Keratinocyte (primary cell): ENCODE results near the gene RXRA. TPM values are rescaled to one million over a fixed set of nuclear protein-coding genes. Genes with fewer than 3 reads are reported as not detected.
A peak's percentile ranks its signal among the peaks of the same experiment; 100 is the strongest.

ENCODE experiments used
- DNase-seq: peaks from one replicate; pipeline ENCODE4 v3.0.0-alpha.2; 2011; ENCODE audit warnings: low read depth, missing footprints, low spot score
- FAIRE-seq: peaks from 2 replicates; lab custom pipeline; 2011; peaks lifted over from hg19 to GRCh38; lab: Jason Lieb, UNC
- H2AFZ ChIP-seq: 2 replicates; pipeline ENCODE4 v1.6.0; 2012; ENCODE audit warnings: low read length, control low read depth, inconsistent platforms; ENCODE audit not compliant: control insufficient read depth
- H3K27ac ChIP-seq: 2 replicates; pipeline ENCODE4 v1.5.1; 2011; ENCODE audit warnings: low read length; ENCODE audit not compliant: control insufficient read depth, insufficient read depth
- H3K27me3 ChIP-seq: 3 replicates; pipeline ENCODE4 v1.6.0; 2011; ENCODE audit warnings: low read length; ENCODE audit not compliant: control insufficient read depth, insufficient read depth; ENCODE audit errors: extremely low read depth
- H3K36me3 ChIP-seq, 2 experiments: 2 replicates in 1 of 2; 3 replicates in 1 of 2; pipeline ENCODE4 v1.5.1; 2011; ENCODE audit warnings: low read length in 2 of 2, mild to moderate bottlenecking in 1 of 2; ENCODE audit not compliant: control insufficient read depth in 2 of 2, insufficient read depth in 2 of 2; ENCODE audit errors: extremely low read depth in 1 of 2
- H3K4me1 ChIP-seq: 3 replicates; pipeline ENCODE4 v1.5.1; 2011; ENCODE audit warnings: low read length; ENCODE audit not compliant: control insufficient read depth, insufficient read depth; ENCODE audit errors: extremely low read depth
- H3K4me2 ChIP-seq: 3 replicates; pipeline ENCODE4 v1.6.0; 2011; ENCODE audit warnings: low read depth, low read length; ENCODE audit not compliant: control insufficient read depth, insufficient read depth; ENCODE audit errors: extremely low read depth
- H3K4me3 ChIP-seq, 3 experiments: fragments of 200-600 bp in 1 of 3; sonication (generic) in 1 of 3; 2 replicates in 2 of 3; 3 replicates in 1 of 3; pipeline ENCODE4 v1.5.1; 2011 to 2016; ENCODE audit warnings: low read length in 3 of 3, mild to moderate bottlenecking in 3 of 3, control low read depth in 2 of 3, inconsistent platforms in 1 of 3, low read depth in 1 of 3, mixed read lengths in 1 of 3, mixed run types in 1 of 3, moderate library complexity in 1 of 3; ENCODE audit not compliant: control insufficient read depth in 2 of 3, insufficient read depth in 2 of 3; ENCODE audit errors: extremely low read depth in 1 of 3
- H3K79me2 ChIP-seq: 2 replicates; pipeline ENCODE4 v1.6.0; 2012; ENCODE audit warnings: low read length; ENCODE audit not compliant: control insufficient read depth, insufficient read depth
- H3K9ac ChIP-seq: 3 replicates; pipeline ENCODE4 v1.6.0; 2011; ENCODE audit warnings: low read length; ENCODE audit not compliant: control insufficient read depth, insufficient read depth; ENCODE audit errors: extremely low read depth
- H3K9me1 ChIP-seq: 3 replicates; pipeline ENCODE4 v1.6.0; 2011; ENCODE audit warnings: low read length; ENCODE audit not compliant: control insufficient read depth, insufficient read depth; ENCODE audit errors: extremely low read depth
- H3K9me3 ChIP-seq: 2 replicates; pipeline ENCODE4 v1.5.1; 2012; ENCODE audit warnings: low read depth, low read length; ENCODE audit not compliant: control insufficient read depth
- H4K20me1 ChIP-seq: 3 replicates; pipeline ENCODE4 v1.6.0; 2011; ENCODE audit warnings: low read length; ENCODE audit not compliant: control insufficient read depth, insufficient read depth; ENCODE audit errors: extremely low read depth
- EZH2 ChIP-seq: IDR thresholded peaks from one replicate; pipeline ENCODE4 v1.6.1; 2012; ENCODE audit warnings: inconsistent platforms, mild to moderate bottlenecking, low read length, moderate library complexity
- dilution Hi-C: fragments of 300-500 bp; cut with MboI; formaldehyde crosslinking; loops from one replicate; pipeline ENCODE4 v1.7.0; 2020; ENCODE audit warnings: low sequenced_read_pairs; ENCODE audit not compliant: extremely low pct_ligation_motif_present
- polyA plus RNA-seq, 5 experiments: library from polyadenylated mRNA; depleted of rRNA in 3 of 5; stranded (reverse) in 3 of 5; stranded (forward) in 1 of 5; unstranded in 1 of 5; fragments of >200 nt; gene quantifications; 1 replicate in 1 of 5; 2 replicates in 3 of 5; 3 replicates in 1 of 5; pipeline versions ENCODE4 v1.2.1 to v1.2.3, GENCODE V29; 2011 to 2012; ENCODE audit warnings: missing spikeins in 2 of 5, low read depth in 1 of 5, low replicate concordance in 1 of 5
- TF ChIP-seq, protein P1 (sequence below), 3 experiments: IDR thresholded peaks in 1 of 3; conservative IDR thresholded peaks in 1 of 3; optimal IDR thresholded peaks in 1 of 3; 2 replicates in 2 of 3; 3 replicates in 1 of 3; pipeline versions ENCODE3 to v1.5.1; 2011; ENCODE audit warnings: low read length in 3 of 3, mild to moderate bottlenecking in 3 of 3, moderate library complexity in 2 of 3, control low read depth in 1 of 3, inconsistent platforms in 1 of 3; ENCODE audit not compliant: insufficient read depth in 2 of 3; ENCODE audit errors: extremely low read depth in 1 of 3

Gene RXRA
- polyA plus RNA-seq, 1 donor (not counting 4 experiments of a cell fraction or from before 2014, with no cell fraction given): 9.7 TPM

DNA sequence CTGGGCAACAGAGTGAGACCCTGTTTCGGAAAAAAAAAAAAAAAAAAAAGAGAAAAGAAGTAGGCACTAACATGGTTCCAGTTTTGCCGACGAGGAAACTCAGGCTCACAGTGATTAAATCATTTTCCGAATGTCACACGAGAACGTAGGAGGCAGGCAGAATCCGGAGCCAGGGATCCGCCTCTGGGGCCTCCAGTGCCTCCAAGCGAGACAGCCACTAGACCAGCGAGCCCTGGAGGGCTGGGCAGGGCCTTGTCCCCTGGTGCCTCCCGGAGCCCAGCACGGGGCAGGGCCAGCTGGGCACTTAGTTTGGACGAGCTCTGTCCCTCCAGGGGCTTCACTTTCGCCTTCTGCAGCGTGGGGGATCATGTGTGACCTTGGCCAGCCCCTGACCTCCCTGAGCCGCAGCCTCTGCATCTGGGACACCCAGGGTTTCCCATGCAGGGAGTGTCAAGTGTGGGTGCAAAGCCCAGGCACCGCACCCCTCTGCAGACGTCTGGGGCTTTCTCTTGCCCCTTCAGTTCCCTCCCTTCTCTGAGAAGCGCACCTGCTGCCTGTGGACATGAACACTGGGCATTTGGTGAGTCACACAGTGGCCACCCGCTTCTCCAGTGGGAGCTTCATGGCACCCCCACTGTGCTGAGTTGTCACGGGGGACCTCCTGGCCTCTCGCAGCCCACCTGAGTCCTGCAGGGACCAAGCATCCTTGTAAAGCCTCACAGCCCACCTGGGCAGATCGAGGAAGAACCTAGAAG lies 80.3 kb downstream of the RXRA start:
- H4K20me1 ChIP-seq: peaks cover 7% of the 10 kb centered on the region
- no peak for FAIRE-seq

DNA sequence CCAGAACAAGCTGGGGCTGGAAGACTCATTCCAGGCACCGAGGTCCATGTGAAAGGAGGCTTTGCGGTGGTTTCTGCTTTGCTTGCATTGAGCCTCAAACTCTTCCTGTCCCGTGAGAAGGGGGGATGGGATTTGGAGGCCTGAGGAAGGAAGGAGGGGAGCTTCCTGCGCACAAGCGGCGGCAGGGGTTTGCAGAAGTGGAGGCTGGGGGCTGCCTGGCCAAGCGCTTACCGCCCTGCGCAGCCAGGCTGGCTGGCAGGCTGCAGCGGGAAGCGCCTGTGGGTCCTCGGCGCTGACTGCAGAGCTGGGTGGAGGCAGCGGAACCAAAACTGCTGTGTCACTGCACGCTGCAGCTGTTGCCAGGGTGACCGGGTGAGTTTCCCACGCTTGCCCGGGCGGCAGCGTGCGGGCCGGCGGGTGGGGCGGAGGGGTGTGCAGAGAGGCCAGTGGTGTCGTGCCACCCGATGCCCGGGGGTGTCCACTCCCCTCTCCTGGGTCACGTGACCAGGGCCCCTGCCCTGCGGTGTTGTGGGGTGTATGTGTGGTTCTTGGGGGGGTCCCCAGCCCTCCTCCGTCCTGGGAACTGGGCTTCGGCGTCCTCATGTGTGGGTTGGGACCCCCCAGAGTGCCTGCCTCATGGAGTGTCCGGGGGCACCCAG lies 81.0 kb downstream of the RXRA start:
- Histone ChIP-seq H3K4me3 (peak overlapping the region in 2 of 3 experiments; percentile 37 to 48), H3K9me1 (no peaks in the 10 kb centered on the region), H3K4me1 (peaks cover 41% of the 10 kb centered on the region), H4K20me1 (peaks cover 7% of the 10 kb centered on the region), H3K9me3 (no peaks in the 10 kb centered on the region), H3K27ac (peak overlapping the region; percentile 81), H2AFZ (no peak overlapping the region), H3K4me2 (peak overlapping the region; percentile 85), H3K27me3 (no peaks in the 10 kb centered on the region), H3K79me2 (peaks cover 2% of the 10 kb centered on the region), H3K36me3 (peaks cover 6 to 15% of the 10 kb centered on the region in 2 experiments), H3K9ac (peak overlapping the region; percentile 64)
- FAIRE-seq: peak; percentile 71
- DNase-seq: peak; percentile 28
- dilution Hi-C loops: no loop called here
- no peak for TF ChIP-seq EZH2
- TF ChIP-seq, protein P1, sequence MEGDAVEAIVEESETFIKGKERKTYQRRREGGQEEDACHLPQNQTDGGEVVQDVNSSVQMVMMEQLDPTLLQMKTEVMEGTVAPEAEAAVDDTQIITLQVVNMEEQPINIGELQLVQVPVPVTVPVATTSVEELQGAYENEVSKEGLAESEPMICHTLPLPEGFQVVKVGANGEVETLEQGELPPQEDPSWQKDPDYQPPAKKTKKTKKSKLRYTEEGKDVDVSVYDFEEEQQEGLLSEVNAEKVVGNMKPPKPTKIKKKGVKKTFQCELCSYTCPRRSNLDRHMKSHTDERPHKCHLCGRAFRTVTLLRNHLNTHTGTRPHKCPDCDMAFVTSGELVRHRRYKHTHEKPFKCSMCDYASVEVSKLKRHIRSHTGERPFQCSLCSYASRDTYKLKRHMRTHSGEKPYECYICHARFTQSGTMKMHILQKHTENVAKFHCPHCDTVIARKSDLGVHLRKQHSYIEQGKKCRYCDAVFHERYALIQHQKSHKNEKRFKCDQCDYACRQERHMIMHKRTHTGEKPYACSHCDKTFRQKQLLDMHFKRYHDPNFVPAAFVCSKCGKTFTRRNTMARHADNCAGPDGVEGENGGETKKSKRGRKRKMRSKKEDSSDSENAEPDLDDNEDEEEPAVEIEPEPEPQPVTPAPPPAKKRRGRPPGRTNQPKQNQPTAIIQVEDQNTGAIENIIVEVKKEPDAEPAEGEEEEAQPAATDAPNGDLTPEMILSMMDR (optimal IDR thresholded peaks at IDR 0.05 in 1 of 3, IDR thresholded peaks at IDR 0.05 in 1 of 3, conservative IDR thresholded peaks at IDR 0.05 in 1 of 3; ENCODE audit: extremely low read depth in 1 of 3, insufficient read depth in 2 of 3, low read length in 3 of 3): no peak

More for the DNA sequence above, 80.3 kb downstream of the RXRA start:
- no peak for TF ChIP-seq EZH2
- TF ChIP-seq, protein P1 (optimal IDR thresholded peaks at IDR 0.05 in 1 of 3, IDR thresholded peaks at IDR 0.05 in 1 of 3, conservative IDR thresholded peaks at IDR 0.05 in 1 of 3; ENCODE audit: extremely low read depth in 1 of 3, insufficient read depth in 2 of 3, low read length in 3 of 3): no peak
- Histone ChIP-seq H3K79me2 (peaks cover 2% of the 10 kb centered on the region), H3K4me2 (peak overlapping the region; percentile 85), H3K36me3 (peaks cover 6 to 17% of the 10 kb centered on the region in 2 experiments), H2AFZ (no peak overlapping the region), H3K9me3 (no peaks in the 10 kb centered on the region), H3K9ac (peak overlapping the region; percentile 64), H3K9me1 (no peaks in the 10 kb centered on the region), H3K27ac (peak overlapping the region; percentile 81), H3K4me3 (peak overlapping the region in 2 of 3 experiments; percentile 37 to 48), H3K27me3 (no peaks in the 10 kb centered on the region), H3K4me1 (peaks cover 36% of the 10 kb centered on the region)
- dilution Hi-C loops: no loop called here
- no peak for DNase-seq
